Pulmonary artery endothelial cell (primary cell): ENCODE results near the gene ATP8B1. TPM values are rescaled to one million over a fixed set of nuclear protein-coding genes. Genes with fewer than 3 reads are reported as not detected.
"Not testable (repeated sequence)": the region's sequence is repeated elsewhere in the genome, so short reads cannot be mapped to it uniquely, and the experiment has no call there.

Experiments
- DNase-seq: peaks from one replicate; pipeline ENCODE4 v3.0.0-alpha.2; 2011; ENCODE audit warnings: low read depth, low spot score
- total RNA-seq: library from RNA; depleted of rRNA; stranded (reverse); fragments of >200 nt; gene quantifications from 2 replicates; pipeline ENCODE4 v1.2.3, GENCODE V29; 2014

ATP8B1 gene
- total RNA-seq, 1 donor from 2014 or later = 85.1 TPM

DNA sequence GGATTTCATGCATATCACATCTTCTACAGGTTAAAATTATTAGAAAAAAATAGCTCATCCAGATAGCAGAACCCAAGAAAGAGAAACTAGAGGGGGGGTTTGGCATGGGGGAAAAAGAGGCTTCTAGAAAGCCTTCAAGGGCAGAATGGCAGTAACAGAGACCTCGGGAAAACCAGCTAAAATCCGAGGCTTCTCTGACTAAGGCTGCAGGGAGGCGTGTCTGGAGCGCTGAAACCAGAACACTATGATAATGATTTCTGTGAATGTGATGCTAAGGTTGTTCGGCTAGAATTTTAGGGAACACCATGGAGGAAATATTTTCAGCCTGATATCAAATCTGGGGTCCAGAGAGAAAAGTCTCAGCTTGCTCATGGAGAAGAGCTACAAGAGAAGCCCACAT, 73.0 kb downstream of the ATP8B1 start:
- DNase-seq = no peak

DNA sequence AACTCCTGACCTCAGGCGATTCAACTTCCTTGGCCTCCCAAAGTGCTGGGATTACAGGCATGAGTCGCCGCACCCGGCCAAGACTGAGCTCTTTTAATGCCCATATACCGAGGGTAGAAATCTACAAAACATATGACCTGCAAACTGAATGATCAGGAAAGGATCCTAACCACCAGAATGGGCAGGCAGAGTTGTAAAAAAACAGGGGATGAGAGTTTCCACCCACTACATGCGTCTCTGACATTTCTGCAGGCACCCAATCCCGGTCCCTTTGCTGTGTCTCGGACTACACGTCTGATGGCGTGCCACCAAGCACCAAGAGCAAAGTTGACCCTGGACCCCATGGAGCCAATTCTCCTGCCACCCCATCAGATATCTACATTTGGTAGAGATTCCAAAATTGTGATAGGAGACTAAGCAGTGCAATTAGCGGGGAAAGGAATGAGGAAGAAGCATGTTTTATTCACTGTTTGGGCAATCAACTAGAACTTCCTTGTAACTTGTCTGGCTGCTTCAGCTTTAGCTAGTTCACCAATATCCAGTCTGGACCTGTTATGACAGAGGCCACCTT, 74.1 kb downstream of the ATP8B1 start:
- no peak for DNase-seq

DNA sequence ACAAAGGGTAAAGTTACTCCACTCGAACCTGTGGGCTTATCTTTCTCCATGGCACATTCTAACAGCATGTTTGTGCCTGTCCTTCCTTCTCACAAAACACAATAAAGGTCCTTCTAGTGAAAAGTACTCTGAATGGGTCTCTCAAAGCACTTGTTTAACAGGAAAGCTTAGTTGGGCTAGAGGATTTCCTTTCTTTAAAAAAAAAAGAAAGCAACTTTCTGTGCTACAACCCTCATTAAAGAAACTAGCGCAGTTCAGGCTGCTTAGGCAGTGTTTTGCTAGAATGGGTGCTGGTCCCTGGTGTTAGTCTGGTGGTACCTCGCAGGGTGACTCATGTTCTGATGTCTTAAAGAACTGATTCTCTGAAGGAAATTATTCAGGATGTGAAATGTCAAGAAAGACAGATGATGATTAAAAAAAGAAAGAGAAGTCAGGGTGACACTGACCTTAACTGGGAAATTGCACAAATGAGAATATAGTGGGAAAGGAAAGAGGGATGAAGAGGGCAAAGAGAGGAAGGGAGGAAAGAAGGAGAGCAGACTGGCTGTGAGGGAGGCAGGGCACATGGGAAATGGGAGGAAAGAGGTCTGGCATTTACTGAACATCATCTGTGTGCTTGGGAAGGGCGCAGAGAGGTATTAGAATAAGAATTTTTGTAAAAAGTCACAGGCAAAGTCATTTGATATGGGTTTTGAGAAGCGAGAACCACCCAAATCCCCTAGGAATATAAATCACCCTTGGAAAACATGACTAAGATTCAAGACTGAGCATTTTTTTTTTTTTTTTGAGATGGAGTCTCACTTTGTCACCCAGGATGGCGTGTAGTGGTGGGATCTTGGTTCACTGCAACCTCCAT, 74.9 kb downstream of the ATP8B1 start:
- DNase-seq = peak; percentile 87

DNA sequence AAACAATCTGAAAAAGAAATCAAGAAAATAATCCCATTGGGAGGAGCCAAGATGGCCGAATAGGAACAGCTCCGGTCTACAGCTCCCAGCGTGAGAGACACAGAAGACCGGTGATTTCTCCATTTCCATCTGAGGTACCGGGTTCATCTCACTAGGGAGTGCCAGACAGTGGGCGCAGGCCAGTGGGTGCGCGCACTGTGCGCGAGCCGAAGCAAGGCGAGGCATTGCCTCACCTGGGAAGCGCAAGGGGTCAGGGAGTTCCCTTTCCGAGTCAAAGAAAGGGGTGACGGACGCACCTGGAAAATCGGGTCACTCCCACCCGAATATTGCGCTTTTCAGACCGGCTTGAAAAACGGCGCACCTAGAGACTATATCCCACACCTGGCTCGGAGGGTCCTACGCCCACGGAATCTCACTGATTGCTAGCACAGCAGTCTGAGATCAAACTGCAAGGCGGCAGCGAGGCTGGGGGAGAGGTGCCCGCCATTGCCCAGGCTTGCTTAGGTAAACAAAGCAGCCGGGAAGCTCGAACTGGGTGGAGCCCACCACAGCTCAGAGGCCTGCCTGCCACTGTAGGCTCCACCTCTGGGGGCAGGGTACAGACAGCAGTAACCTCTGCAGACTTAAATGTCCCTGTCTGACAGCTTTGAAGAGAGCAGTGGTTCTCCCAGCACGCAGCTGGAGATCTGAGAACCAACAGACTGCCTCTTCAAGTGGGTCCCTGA, 83.7 kb downstream of the ATP8B1 start:
- DNase-seq = not testable (repeated sequence)

DNA sequence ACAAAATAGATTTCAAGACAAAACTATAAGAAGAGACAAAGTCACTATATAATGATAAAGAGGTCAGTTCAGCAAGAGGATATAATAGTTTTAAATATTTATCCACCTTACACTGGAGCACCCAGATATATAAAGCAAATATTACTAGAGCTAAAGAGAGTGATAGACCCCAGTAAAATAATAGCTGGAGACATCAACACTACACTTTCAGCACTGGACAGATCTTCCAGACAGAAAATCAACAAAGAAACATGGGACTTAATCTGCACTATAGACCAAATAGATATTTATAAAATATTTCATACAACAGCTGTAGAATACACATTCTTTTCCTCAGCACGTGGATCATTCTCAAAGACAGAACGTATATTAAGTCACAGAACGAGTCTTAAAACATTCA, 86.6 kb downstream of the ATP8B1 start:
- no peak for DNase-seq

DNA sequence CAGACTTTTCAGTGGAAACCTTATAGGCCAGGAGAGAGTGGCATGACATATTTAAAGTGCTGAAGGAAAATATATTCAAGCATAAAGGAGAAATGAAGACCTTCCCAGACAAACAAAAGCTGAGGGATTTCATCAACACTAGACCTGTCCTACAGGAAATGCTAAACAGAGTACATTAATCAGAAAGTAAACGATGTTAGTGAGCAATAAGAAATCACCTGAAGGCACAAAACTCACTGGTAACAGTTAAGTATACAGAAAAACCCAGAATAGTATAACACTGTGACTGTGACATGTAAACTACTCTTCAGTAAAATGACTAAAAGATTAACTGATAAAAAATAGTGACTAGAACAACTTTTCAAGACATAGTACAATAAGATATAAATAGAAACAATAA, 87.4 kb downstream of the ATP8B1 start:
- DNase-seq = no peak

DNA sequence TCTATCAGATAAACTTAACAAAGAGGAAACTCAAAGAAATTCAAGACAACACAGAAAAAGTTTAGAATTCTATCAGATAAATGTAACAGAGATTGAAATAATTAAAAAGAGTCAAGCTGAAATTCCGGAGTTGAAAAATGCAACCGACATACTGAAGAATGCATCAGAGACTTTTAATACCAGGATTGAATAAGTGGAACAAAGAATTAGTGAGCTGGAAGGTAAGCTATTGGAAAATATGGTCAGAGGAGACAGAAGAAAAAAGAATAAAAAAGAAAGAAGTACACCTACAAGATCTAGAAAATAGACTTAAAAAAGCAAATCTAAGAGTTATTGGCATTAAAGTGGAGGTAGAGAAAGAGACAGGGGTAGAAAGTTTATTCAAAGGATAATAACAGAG, 88.0 kb downstream of the ATP8B1 start:
- no peak for DNase-seq

DNA sequence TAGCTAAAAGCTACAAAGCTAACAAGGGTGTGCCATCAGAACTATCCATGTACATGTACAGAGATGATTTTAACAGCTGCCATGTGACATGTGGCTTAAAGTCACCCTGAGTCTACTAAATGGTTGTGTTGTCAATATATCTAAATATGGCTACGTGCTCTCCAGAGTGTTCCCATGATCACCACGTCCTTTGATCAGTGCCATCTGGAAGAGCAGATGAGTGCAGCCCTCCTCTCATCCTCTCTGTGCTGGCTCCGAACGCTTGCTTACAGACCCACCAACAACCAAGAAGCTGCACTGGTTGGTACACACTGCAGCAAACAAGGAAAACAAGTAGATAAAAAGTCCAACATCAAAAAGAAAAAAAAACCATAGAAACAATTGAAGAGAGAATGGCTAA, 92.9 kb downstream of the ATP8B1 start:
- no peak for DNase-seq

DNA sequence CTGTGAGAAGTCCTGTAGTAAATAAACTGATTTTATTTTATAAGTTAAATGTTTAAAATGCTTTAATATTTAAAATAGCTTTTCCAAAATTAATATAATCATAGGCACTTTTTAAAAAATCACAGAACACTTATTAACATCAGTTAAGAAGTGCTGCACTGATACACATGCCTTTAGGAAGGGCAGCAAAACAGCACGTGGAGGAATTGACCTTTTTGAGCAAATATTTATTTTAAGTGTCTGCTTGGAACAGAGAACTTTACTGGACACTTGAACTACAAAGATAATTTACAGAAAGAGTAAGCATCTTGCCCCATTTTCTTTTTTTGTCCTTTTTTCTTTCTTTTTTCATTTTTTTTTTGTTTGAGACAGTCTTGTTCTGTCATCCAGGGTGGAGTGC, 93.8 kb downstream of the ATP8B1 start:
- DNase-seq = no peak

DNA sequence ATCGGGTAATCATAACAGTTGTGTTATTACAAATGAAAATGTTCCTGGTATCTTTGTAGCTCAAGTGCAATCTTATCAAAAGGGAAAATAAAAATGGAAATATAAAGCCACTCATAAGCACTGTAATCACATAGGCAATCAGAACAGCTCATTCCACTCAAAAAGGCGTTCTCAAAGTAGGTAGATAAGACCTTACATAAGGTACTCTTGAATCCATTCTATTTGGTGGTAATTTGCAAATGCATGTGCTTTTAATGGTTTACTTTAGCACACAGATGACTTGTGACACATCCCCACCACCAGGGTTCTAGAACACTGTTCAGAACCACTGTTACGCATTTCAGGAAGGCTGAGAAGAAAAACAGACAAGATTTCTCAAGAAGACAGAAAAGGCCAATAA, 94.8 kb downstream of the ATP8B1 start:
- no peak for DNase-seq

DNA sequence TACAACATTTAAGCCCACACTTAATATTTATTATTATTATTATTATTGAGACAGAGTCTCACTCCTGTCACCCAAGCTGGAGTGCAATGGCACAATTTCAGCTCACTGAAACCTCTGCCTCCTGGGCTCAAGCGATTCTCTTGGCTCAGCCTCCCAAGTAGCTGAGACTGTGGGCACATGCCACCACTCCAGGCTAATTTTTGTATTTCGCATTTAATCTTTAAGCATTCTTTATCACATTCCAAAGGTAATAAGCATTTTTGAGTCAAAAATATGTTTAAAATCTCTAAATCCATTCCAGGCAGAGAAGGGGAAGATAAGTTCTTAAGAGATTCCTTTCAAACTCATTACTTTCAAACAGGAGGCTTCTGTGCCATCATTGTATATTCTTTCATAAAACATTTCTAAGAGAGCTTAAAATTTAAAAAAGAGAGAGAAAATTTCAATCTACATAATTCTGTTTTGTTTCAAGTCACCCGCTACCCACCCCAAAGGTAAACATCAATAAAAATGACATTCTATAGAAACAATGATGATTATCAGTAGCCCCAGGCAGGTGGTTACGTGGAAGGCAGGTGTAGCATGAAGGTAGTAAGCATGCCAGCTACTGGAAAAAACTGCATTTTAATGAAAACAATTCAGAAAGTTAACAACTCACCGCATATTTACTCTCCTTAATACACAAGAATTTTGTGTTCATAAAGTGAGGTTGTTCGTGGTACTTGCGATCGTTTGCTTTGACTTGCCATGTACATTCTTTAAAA, 97.1 kb downstream of the ATP8B1 start:
- DNase-seq = no peak

DNA sequence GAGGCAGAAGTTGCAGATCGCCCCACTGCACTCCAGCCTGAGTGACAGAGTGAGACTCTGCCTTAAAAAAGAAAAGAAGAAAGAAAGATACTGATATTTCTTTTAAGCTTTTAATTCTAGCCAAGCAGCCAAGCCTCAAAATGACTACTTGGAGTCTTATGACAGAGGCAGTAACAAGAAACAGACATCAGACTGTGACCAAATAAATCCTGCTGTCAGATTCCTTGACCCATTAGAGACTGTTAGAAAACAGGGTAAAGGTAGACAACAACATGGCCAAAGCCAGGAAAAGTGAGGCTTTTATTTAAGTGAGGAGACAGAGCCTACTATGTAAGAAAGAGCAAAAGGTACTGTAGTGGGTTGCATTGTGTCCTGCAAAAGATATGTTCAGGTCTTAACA, 98.1 kb downstream of the ATP8B1 start:
- no peak for DNase-seq

DNA sequence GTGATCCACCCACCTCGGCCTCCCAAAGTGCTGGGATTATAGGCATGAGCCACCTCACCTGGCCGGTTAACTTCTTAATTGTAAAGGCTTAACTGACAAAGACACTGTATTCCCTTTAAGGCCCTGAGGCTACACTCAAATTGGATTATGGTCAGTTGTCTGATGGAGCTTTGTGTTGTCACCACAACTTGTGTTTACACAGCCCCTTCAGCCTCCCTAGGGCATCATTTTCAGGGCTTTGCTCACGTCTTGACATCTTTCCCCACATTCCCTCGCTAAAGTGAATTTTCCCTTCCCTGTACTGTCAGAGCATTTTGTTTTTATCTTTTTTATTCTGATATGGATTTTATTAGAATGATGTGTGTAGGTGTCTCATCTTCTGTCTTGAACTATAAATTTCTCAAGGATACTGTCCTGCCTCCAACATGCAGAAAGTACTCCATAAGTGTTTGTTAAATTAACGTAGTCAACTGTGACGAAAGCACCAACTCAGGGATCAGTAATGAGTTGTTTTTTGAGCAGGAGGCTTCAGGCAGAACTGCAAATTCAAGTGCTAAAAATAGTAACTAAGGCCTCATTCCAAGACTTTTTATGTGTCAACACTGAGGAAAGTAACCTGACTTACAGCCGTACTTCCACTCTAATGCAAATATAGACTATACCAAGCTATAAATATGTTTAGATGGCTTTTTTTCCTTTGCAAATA, 104.4 kb downstream of the ATP8B1 start:
- no peak for DNase-seq

DNA sequence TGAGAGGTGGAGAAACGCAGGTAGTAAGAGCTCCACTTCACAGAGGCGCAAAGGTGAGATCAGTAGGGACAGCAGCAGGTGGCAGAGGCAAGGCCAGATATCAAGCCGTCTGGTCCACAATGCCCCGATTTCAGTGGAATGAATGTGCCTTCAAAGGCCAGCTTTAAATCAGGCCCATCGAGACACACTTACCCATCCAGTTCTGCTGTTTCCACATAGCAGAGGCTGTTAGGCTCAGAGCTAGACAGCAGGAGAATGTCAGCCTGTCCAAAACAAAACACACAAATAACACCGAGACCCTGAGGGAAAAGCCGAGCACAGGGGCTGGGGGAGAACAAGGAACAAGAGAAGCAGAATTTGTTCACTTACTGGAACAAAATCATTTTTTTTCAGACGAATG, 105.7 kb downstream of the ATP8B1 start:
- DNase-seq = no peak

DNA sequence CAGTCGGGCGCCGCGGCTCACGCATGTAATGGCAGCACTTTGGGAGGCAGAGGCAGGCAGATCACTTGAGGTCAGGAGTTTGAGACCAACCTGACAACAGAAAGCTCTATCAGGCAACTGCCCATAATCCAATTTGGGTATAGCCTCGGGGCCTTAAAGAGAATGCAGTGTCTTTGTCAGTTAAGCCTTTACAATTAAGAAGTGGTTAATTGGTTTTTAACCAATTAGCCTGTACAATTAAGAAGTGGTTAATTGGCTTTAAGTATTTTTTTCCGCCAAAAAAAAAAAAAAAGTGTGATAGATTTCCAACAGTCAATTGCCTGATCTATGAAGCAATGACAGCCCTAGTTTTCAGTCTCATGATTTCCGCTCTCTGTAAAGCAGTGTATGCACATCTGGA, 106.8 kb downstream of the ATP8B1 start:
- DNase-seq = no peak

DNA sequence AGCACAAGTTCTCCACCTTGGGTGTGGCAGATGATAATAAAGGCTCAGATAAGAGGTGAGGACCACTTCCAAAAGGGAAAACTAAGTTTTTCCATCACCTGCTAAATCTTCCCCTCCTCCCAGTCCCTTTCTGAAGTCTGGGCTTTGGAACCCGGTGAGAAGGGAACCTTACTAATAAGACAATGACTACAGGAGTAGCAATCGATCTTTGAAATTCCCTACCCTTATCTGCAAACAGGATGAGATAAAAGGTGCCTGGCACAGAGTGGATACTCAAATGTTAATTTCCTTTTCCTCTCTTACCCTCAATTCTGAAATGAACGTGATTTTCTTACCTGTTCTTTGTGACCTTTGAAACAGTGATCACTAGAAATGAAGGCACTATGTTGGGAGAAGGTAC, 111.8 kb downstream of the ATP8B1 start:
- no peak for DNase-seq

DNA sequence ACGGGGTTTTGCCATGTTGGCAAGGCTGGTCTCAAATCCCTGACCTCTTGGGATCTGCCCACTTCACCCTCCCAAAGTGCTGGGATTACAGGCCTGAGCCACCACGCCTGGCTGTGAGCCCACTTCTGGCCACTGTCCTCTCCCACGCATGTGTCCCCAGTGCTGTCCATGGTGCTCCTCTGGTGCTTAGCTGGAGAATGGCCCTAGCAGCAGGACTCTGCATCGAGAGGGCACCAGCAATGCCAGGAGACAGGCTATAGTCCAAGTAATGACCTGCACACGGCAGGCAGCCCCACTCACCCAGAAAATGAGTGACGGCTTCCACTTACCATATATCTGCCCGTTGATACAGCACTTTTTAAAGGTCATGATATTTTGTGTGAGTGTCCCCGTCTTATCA, 115.1 kb downstream of the ATP8B1 start:
- DNase-seq = no peak

DNA sequence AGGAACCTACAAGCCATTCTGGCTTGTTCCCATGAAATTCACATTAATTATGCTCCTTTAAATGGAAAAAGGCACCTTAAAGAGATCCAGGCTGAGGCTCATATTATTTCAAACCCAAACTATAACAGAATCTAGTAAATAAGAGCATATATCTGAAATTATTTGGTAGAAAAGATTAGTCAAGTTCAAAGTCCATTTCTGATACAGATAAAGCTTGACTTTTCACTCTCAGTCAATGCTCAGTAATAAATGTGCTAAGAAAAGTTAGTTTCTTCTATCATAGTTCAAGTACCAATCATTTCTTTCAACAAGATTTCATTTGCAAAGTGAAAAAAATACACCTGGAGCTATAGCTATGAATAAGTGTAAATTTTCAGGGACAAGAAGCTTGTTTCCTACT, 119.6 kb downstream of the ATP8B1 start:
- DNase-seq = no peak

DNA sequence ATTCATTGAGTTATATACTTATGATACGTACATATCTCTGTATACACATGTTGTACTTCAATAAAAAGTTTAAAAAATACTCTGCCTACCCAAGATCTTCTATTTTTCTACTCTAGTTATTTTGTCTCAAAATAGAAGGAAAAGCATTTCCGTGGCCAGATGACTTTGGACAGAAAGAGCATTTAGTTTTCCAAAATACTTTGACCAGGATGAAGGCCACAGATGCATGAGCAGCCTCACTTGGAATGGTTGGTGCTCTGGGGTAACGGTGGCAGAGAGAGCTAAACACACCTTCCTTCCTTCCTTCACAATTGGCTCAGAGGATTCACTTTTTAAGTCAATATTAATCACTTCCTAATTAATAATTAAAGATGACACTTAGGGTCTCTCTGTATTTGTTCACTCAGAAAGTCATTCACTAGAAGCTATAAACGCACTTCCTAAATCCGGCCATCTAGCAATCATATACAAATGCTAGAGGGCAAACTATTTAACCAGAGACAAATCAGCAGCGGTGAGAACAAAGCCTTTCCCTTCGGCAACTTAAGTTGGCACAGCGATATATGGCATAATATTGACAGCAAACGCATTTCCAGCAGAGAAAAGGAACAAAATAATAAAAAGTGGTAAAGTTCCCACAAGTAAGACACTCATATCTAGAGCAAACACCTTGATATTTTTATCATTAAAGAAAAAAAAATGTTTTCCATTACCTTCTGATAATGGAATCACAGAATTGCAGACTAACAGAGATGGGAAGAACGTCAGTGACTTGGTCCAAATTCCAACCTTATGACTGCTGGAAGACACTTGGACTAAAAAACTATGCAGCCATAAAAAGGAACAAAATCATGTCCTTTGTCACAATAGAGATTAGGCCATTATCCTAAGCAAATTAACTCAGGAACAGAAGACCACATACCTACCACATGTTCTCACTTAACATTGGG, 125.6 kb downstream of the ATP8B1 start:
- DNase-seq = no peak

DNA sequence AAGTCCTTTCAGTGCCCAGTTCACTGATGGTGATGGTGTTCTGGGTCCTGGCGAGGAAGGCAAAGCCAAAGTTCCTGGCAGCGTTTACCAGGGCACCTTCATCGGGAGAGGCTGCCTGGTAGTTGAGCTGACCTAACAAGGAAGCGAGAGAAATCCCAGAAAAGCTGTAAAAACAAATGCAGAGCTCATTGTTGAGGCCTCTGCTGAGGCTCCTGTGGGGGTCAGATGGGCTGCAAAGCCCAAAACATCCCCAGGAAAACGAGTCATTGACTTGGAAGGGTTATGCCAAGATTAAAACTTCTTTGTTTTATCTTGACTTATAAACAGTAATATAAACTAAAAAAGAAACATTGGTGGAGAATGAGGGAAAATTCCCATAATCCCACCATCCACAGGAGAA, 128.2 kb downstream of the ATP8B1 start:
- DNase-seq = peak; percentile 89
